Testis (tissue), 3 donors: Measurements from ENCODE around the gene HMGXB3. TPM values are rescaled to one million over a fixed set of nuclear protein-coding genes. Genes with fewer than 3 reads are reported as not detected.

Source experiments
- DNase-seq: peaks from one replicate; pipeline ENCODE4 v3.0.0-alpha.2; 2019
- H3K27ac ChIP-seq, 2 donors: fragments of 200-600 bp; sonication (generic); one replicate each; pipeline ENCODE4 v1.5.1; 2019
- H3K27me3 ChIP-seq: fragments of 200-600 bp; sonication (generic); one replicate; pipeline ENCODE4 v1.5.1; 2019
- H3K36me3 ChIP-seq: fragments of 200-600 bp; sonication (generic); one replicate; pipeline ENCODE4 v1.5.1; 2017; ENCODE audit warnings: low read depth; ENCODE audit errors: missing control alignments
- H3K4me1 ChIP-seq: fragments of 200-600 bp; sonication (generic); one replicate; pipeline ENCODE4 v1.5.1; 2019
- H3K4me3 ChIP-seq, 2 donors: fragments of 200-600 bp; sonication (generic); one replicate each; pipeline ENCODE4 v1.5.1; 2017 to 2019
- H3K9me3 ChIP-seq: fragments of 200-600 bp; sonication (generic); one replicate; pipeline ENCODE4 v1.5.1; 2017
- POLR2A ChIP-seq: fragments of 450-650 bp; IDR thresholded peaks from one replicate; pipeline ENCODE4 v1.6.1; 2017; ENCODE audit warnings: antibody characterized with exemption, mild to moderate bottlenecking, moderate library complexity
- WGBS, 2 donors: methylation state at CpG; one replicate each; pipeline ENCODE4 v1.1.5; 2018; 5-methylcytosine and 5-hydroxymethylcytosine counted together
- intact Hi-C: fragments of 100-400 bp; cut with DNase I; formaldehyde crosslinking; loops from one replicate; pipeline ENCODE4 v1.15.1; 2023; ENCODE audit warnings: low total_unique reads
- polyA plus RNA-seq: library from polyadenylated mRNA; stranded (reverse); fragments of 350-450 nt; fragmentation: Illumina TruSeq; extraction: RNeasy Lipid Tissue Mini Kit (QIAGEN cat#74804); gene quantifications from one replicate; pipeline ENCODE4 v1.2.3, GENCODE V29; 2014; ENCODE audit warnings: low read depth, low replicate concordance; ENCODE audit not compliant: insufficient read depth
- total RNA-seq, 2 donors: library from RNA; depleted of rRNA; stranded (reverse); fragments of >200 nt; gene quantifications; one replicate each; pipeline ENCODE4 v1.2.3, GENCODE V29; 2016
- TF ChIP-seq, protein P1 (sequence below), 3 experiments: fragments of 450-650 bp in 2 of 3; fragments of 200-600 bp in 1 of 3; sonication (generic) in 1 of 3; IDR thresholded peaks; one replicate each; pipeline ENCODE4 v1.5.1; 2016 to 2019; ENCODE audit warnings: antibody characterized with exemption in 3 of 3, mild to moderate bottlenecking in 2 of 3, moderate library complexity in 1 of 3

HMGXB3 gene
- total and polyA plus RNA-seq, 3 donors from 2014 or later = 33.5 to 72.5 (median 63.6) TPM

- 76 to 82% methylated on average over 7 to 9 of the region's 9 CpGs for WGBS, 2 donors
- intact Hi-C loops = no loop called here
- no peak for TF ChIP-seq POLR2A
- TF ChIP-seq, protein P1, sequence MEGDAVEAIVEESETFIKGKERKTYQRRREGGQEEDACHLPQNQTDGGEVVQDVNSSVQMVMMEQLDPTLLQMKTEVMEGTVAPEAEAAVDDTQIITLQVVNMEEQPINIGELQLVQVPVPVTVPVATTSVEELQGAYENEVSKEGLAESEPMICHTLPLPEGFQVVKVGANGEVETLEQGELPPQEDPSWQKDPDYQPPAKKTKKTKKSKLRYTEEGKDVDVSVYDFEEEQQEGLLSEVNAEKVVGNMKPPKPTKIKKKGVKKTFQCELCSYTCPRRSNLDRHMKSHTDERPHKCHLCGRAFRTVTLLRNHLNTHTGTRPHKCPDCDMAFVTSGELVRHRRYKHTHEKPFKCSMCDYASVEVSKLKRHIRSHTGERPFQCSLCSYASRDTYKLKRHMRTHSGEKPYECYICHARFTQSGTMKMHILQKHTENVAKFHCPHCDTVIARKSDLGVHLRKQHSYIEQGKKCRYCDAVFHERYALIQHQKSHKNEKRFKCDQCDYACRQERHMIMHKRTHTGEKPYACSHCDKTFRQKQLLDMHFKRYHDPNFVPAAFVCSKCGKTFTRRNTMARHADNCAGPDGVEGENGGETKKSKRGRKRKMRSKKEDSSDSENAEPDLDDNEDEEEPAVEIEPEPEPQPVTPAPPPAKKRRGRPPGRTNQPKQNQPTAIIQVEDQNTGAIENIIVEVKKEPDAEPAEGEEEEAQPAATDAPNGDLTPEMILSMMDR (IDR thresholded peaks at IDR 0.05) = no peak
- Histone ChIP-seq H3K4me1 (no peaks in the 10 kb centered on the region), H3K4me3 (no peak overlapping the region), H3K27ac (no peak overlapping the region), H3K27me3 (no peaks in the 10 kb centered on the region), H3K9me3 (no peaks in the 10 kb centered on the region), H3K36me3 (no peaks in the 10 kb centered on the region)
- no peak for DNase-seq
These were observed 52.6 kb downstream of the HMGXB3 start for GRCh38 chr5:150052956-150053712.

GRCh38 chr5:150053713-150054392, 53.3 kb downstream of the HMGXB3 start:
- WGBS, 2 donors = 77 to 88% methylated on average over 8 to 14 of the region's 14 CpGs
- no peaks in the 10 kb centered on the region for H3K36me3 ChIP-seq
- DNase-seq = no peak
- H3K4me3 ChIP-seq = no peak overlapping the region
- H3K27ac ChIP-seq = no peak overlapping the region
- H3K9me3 ChIP-seq = no peaks in the 10 kb centered on the region
- H3K4me1 ChIP-seq = no peaks in the 10 kb centered on the region
- intact Hi-C loops = no loop called here
- TF ChIP-seq, protein P1 (IDR thresholded peaks at IDR 0.05) = no peak
- no peak for TF ChIP-seq POLR2A
- H3K27me3 ChIP-seq = no peaks in the 10 kb centered on the region

DNA sequence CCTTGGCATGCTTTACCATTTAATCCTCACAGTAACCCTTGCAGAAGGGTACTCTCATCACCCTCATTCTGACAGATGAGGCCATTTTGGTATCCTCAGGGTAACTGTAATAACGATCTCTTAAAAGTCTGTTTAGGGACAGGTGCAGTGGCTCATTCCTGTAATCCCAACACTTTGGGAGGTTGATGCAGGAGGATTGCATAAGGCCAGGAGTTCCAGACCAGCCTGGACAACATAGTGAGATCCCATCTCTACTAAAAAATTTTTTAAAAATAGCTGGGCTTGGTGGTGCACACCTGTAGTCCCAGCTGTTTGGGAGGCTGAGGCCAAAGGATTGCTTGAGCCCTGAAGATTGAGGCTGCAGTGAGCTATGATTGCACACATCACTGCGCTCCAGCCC, 54.0 kb downstream of the HMGXB3 start:
- H3K9me3 ChIP-seq = no peaks in the 10 kb centered on the region
- no peak for DNase-seq
- no peaks in the 10 kb centered on the region for H3K4me1 ChIP-seq
- intact Hi-C loops = no loop called here
- WGBS, 2 donors = 83 to 95% methylated on average over 2 of the region's 2 CpGs
- no peaks in the 10 kb centered on the region for H3K27me3 ChIP-seq
- H3K36me3 ChIP-seq = no peaks in the 10 kb centered on the region
- H3K4me3 ChIP-seq = no peak overlapping the region
- no peak for TF ChIP-seq POLR2A
- TF ChIP-seq, protein P1 (IDR thresholded peaks at IDR 0.05) = no peak
- no peak overlapping the region for H3K27ac ChIP-seq

DNA sequence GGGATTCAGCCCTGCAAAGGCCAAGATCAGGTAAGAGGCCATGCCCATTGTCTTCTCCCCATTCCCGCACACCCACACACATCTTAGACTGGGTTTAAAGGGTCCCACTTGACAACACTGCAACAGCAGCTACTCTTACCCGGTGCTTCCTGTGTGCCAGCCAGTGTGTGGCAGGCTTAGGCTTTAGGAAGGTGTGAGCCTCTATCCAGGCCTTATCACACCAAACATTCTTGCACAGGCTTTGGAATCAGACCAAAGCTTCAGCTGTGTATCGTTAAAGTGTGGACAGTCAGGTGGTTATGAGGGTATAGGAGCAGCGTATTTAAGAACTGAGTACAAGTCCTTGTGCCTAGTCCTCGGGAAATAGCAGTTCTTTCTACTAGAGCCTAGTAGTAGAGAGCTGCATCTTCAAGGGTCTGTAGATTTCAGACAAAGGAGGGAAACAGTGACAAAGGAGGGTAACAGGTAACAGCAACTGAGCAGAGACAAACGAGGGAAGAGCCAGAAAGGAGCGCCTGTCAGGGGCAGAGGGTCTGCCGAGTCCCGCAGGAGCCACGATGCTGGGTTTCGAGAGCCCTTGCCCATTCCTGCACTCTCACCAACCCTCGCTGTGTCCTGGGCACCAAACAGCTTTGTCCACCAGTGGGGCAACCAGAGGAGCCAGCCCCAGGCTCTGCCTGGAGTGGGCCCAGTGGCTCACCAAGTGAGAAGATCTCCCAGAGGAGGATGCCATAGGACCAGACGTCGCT, 55.0 kb downstream of the HMGXB3 start:
- intact Hi-C loops = no loop called here
- no peaks in the 10 kb centered on the region for H3K9me3 ChIP-seq
- no peaks in the 10 kb centered on the region for H3K36me3 ChIP-seq
- DNase-seq = no peak
- TF ChIP-seq, protein P1 (IDR thresholded peaks at IDR 0.05) = no peak
- no peak for TF ChIP-seq POLR2A
- WGBS, 2 donors = 85 to 89% methylated on average over 14 of the region's 14 CpGs
- H3K4me3 ChIP-seq = no peak overlapping the region
- no peak overlapping the region for H3K27ac ChIP-seq
- no peaks in the 10 kb centered on the region for H3K27me3 ChIP-seq
- no peaks in the 10 kb centered on the region for H3K4me1 ChIP-seq
